Measurements from ENCODE around the gene EME1. TPM values are rescaled to one million over a fixed set of nuclear protein-coding genes. Genes with fewer than 3 reads are reported as not detected.

EME1 gene
- total RNA-seq, 1 experiment from 2014 or later = 31.9 TPM

- POLR2A ChIA-PET (ENCODE audit: low non-redundant PET) = no interaction called here
These were observed 13.9 kb upstream of the EME1 start for GRCh38 chr17:50359005-50359699.

GRCh38 chr17:50359998-50360461 is 13.0 kb upstream of the EME1 start:
- BruUV-seq (replicated peaks) = no TSS peak
- H3K4me3 ChIP-seq (ENCODE audit: low read depth, low read length, poor library complexity, severe bottlenecking) = no peak overlapping the region
- peaks cover 33% of the 10 kb centered on the region for H3K36me3 ChIP-seq (ENCODE audit: insufficient read depth, low read length, poor library complexity, severe bottlenecking)
- ChIA-PET CTCF (no interaction called here), POLR2A (ENCODE audit: low non-redundant PET) (interaction anchor here (0.6 kb wide), 1 partner anchor 133 kb away, joined by 4 read pairs; no protein-coding TSS in a partner anchor)
- H3K4me1 ChIP-seq (ENCODE audit: insufficient read depth, low read length, poor library complexity, severe bottlenecking) = no peaks in the 10 kb centered on the region
- no peaks in the 10 kb centered on the region for H3K9me3 ChIP-seq (ENCODE audit: low read depth, low read length, poor library complexity, severe bottlenecking)
- no peak for DNase-seq (ENCODE audit: low spot score)
- no peaks in the 10 kb centered on the region for H3K27me3 ChIP-seq (replicated peaks; ENCODE audit: insufficient read depth, low read depth, low read length, poor library complexity)
- TF ChIP-seq CTCF (conservative IDR thresholded peaks at IDR 0.05; ENCODE audit: low read depth, low read length) (no peak), EZH2 (IDR thresholded peaks at IDR 0.05; ENCODE audit: borderline replicate concordance, low read depth, low read length, poor library complexity, severe bottlenecking) (no peak)
- no peak overlapping the region for H3K27ac ChIP-seq (ENCODE audit: low read depth, low read length, poor library complexity, severe bottlenecking)
- intact Hi-C loops (cut with micrococcal nuclease; ENCODE audit: unreplicated experiment) = no loop called here

More at GRCh38 chr17:50359005-50359699, 13.9 kb upstream of the EME1 start:
- no TSS peak for BruUV-seq (replicated peaks)
- Histone ChIP-seq H3K9me3 (ENCODE audit: low read depth, low read length, poor library complexity, severe bottlenecking) (no peaks in the 10 kb centered on the region), H3K27ac (ENCODE audit: low read depth, low read length, poor library complexity, severe bottlenecking) (no peak overlapping the region), H3K4me3 (ENCODE audit: low read depth, low read length, poor library complexity, severe bottlenecking) (no peak overlapping the region), H3K4me1 (ENCODE audit: insufficient read depth, low read length, poor library complexity, severe bottlenecking) (no peaks in the 10 kb centered on the region), H3K27me3 (replicated peaks; ENCODE audit: insufficient read depth, low read depth, low read length, poor library complexity) (no peaks in the 10 kb centered on the region), H3K36me3 (ENCODE audit: insufficient read depth, low read length, poor library complexity, severe bottlenecking) (peaks cover 38% of the 10 kb centered on the region)
- CTCF ChIA-PET = no interaction called here
- intact Hi-C loops (cut with micrococcal nuclease; ENCODE audit: unreplicated experiment) = no loop called here
- TF ChIP-seq EZH2 (IDR thresholded peaks at IDR 0.05; ENCODE audit: borderline replicate concordance, low read depth, low read length, poor library complexity, severe bottlenecking) (no peak), CTCF (conservative IDR thresholded peaks at IDR 0.05; ENCODE audit: low read depth, low read length) (no peak)
- DNase-seq (ENCODE audit: low spot score) = no peak

GRCh38 chr17:50360486-50361115 is 12.4 kb upstream of the EME1 start:
- Histone ChIP-seq H3K27me3 (replicated peaks; ENCODE audit: insufficient read depth, low read depth, low read length, poor library complexity) (no peaks in the 10 kb centered on the region), H3K4me1 (ENCODE audit: insufficient read depth, low read length, poor library complexity, severe bottlenecking) (no peaks in the 10 kb centered on the region), H3K27ac (ENCODE audit: low read depth, low read length, poor library complexity, severe bottlenecking) (no peak overlapping the region), H3K36me3 (ENCODE audit: insufficient read depth, low read length, poor library complexity, severe bottlenecking) (peaks cover 28% of the 10 kb centered on the region), H3K9me3 (ENCODE audit: low read depth, low read length, poor library complexity, severe bottlenecking) (no peaks in the 10 kb centered on the region), H3K4me3 (ENCODE audit: low read depth, low read length, poor library complexity, severe bottlenecking) (no peak overlapping the region)
- intact Hi-C loops (cut with micrococcal nuclease; ENCODE audit: unreplicated experiment) = no loop called here
- BruUV-seq (replicated peaks) = TSS peak; percentile 63
- TF ChIP-seq CTCF (conservative IDR thresholded peaks at IDR 0.05; ENCODE audit: low read depth, low read length) = no peak
- TF ChIP-seq EZH2 (IDR thresholded peaks at IDR 0.05; ENCODE audit: borderline replicate concordance, low read depth, low read length, poor library complexity, severe bottlenecking) = no peak
- ChIA-PET POLR2A (ENCODE audit: low non-redundant PET) (interaction anchor here (0.6 kb wide), 1 partner anchor 132 kb away, joined by 4 read pairs; no protein-coding TSS in a partner anchor), CTCF (interaction anchor here (2.8 kb wide), 1 partner anchor 36 kb away, joined by 17 read pairs; the partner anchor contains the start of gene LRRC59)
- DNase-seq (ENCODE audit: low spot score) = no peak

Measured in A673 (cell line).